Measurements from ENCODE around the gene CARMIL1.
"Not testable (repeated sequence)": the region's sequence is repeated elsewhere in the genome, so short reads cannot be mapped to it uniquely, and the experiment has no call there.

The CARMIL1 gene

DNA sequence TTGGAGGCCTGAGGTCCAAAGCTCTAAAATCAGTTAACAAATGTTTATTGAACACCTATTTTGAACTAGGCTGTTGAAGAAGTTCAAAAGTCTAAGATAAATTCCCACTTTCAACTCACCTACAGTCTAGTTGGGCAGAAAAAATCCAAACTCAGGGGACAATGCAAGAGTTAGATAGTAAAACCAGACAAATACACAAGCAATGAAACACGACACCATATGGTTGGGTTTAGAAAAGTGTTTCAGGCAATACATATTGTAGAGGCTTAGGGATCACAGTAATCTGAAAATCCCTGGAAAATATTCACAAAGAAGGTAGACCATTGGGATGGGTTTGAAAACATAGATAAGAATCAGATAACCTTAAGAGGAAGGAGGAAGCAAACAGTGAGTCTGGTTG, 1.3 kb upstream of the CARMIL1 start:
- no peak for DNase-seq (ENCODE audit: low read depth in 2 of 2)

DNA sequence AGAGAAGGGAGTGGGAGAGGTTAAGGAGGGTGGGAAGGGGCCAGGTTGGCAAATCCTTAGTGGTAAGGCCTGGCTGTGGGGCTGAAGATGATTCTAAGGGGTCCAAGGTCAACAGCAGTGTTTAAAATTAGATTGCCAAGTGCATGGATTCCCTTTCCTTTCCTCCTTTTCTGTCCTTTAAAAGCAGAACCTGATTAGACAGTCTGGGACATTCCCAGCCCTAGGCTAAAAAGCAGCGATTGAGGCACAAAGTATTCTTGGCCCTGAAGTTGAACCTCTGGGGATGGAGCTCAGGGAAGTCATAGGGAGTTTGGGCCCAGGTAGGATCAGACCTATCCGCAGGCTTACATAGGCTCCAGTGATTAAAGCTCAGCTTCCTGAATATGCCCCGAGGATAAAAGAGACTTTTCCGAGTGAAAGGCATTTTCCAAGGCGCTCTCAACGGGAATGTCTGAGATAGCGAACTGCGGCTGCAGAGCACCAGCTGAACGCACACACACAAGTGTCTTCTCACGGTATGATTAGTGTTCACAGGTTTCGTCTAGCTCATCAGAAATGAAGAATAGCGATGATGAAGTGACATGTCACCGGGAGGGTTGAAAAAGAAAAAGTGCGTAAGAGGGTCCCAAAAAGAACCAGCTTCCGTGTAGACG, 787 bp upstream of the CARMIL1 start:
- DNase-seq (ENCODE audit: low read depth in 2 of 2): no peak

DNA sequence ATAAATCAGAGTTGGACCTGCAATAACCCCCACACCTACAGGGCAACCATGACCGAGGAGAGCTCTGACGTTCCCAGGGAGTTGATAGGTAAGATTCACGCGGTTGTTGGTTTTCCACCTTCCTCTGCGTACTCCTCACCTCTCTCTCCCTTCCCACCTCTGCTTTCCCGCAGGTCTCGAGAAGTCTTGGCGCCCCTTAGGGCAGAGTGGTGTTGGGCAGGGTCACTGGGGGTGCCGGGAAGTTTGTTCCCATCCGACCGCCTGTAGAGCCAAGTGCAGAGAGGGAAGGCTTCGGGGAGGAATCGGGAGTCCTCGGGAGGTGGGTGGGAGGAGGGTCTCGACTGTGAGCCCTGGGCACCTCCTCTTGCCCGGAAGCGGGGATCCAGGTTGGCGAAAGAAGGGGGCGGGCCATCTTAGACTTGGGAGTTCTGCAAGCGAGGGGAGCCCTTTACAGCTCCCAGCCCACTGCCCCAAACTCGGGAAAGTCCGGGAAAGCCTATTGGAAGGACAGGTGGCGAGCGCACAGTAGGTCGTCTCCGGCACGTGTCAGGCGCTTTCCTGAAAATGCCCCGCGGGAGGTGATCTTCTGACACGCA, 672 bp downstream of the CARMIL1 start:
- DNase-seq (ENCODE audit: low read depth in 2 of 2): no peak

DNA sequence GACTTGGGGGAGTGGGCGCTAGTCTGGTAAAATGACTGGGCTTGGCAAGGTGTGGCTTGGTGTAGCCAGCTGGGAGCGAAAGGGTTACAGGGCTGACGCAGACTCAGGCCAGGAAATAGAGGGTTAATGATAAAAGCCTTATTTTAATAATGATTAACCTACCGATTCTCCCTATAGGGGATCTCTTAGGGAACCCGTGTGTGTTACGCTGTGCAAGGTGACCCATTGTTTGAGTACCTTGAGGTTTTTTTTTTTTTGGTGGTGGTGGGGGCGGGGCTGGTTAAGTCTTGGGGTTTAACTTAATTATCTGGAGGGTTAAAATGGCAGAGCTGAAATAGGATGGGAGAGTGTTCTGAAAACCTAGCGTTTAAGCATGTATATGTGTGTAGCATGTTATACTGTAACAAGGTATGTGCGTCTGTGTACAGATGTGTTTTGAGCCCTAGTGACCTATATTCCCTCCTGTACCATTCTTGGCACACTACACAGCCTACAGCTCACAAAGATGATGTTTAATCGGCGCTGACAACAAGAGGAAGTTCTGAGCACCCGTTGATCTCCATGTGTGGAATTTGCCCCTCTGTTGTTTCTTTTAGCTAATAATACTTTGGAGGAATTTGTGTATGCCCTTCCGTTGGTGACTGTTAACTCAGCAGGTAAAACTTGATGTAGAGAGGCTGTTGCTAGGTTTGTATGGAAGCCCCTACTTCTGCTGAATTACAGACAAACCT, 1.3 kb downstream of the CARMIL1 start:
- DNase-seq (ENCODE audit: low read depth in 2 of 2): no peak

DNA sequence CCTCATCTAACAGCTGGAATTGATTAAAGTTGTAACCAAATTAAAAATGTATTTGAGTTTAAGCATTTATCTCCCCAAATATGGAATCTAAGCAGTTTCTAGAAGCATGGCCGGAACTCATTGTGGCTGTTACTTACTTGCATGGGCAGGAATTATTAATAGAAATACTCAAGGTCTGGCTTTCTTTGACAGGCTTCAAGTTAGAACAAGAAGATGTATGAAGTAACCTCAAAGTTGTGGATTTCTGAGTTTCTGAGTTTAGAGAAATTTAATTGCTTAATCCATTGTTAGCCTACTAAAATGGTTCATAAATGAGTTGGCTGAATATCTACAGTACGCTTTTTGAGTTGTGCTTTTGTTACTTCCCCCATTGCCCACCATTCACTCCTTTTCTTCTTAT, 7.7 kb downstream of the CARMIL1 start:
- no peak for DNase-seq (ENCODE audit: low read depth in 2 of 2)

DNA sequence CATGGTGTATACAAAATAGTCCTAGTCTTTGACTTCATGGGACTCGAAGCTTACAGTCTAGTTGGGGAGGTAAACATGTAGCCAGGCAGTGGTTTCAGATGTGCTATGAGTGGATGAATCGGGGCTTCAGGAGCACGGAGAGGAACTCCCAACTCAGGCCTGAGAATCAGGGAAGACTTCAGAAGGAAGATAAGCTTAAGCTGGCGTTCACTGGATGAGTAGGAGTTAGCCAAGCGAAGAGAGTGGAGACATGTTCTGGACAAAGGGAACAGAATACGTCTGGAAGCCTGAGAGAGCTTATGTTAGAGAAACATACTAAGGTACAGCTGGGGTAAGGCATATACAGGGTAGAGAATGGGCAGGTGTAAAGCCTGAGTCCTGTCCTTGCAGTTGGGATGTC, 8.8 kb downstream of the CARMIL1 start:
- no peak for DNase-seq (ENCODE audit: low read depth in 2 of 2)

DNA sequence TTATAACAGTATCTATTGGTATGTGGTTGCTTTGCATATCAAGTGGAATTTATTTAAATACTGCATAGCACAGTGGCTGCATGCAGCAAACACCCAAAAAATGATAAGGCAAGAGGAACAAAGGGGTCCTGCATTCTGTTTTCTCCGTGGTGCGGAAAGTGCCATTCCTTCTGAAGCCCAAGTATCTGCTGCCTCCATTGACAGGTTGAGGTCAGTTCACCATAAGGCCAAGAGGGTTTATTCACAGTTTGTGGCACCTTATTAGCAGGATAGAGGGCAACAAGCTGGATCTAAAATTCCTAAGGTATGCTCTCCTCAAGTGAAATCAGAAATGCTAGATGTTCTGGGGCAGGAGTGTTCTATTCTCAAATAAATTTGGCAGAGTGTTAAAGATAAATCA, 9.3 kb downstream of the CARMIL1 start:
- no peak for DNase-seq (ENCODE audit: low read depth in 2 of 2)

DNA sequence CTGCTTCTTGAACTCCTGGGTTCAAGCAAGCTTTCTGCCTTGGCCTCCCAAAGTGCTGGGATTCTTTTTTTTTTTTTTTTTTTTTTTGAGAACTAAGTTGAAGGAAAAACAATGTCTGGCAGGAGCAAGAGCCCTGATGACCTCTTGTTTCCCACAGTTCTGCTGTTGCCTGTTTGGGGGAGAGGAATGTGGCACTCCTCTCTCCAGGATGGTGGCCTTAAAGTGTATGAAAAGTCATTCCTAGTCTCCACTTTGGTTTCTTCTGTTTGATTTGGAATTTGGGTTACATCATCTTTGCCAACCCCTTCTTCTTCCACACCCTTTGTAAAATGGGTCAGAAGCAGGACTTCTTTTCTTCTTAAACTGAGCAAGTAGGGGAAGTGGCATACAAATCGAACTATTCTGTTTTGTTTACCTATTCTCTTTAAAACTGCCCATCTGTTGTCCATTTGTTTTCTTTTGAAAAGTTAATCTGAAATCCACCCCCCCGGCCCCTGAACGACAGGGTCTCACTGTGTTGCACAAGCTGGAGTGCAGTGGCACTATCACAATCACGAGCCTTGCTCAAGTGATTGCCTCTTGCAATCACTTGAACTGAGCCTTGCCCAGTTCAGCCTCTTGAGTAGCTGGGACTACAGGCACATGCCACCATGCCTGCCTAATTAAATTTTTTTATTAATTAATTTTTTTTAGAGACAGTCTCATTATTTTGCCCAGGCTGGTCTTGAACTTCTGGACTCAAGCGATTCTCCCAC, 11.3 kb downstream of the CARMIL1 start:
- no peak for DNase-seq (ENCODE audit: low read depth in 2 of 2)

DNA sequence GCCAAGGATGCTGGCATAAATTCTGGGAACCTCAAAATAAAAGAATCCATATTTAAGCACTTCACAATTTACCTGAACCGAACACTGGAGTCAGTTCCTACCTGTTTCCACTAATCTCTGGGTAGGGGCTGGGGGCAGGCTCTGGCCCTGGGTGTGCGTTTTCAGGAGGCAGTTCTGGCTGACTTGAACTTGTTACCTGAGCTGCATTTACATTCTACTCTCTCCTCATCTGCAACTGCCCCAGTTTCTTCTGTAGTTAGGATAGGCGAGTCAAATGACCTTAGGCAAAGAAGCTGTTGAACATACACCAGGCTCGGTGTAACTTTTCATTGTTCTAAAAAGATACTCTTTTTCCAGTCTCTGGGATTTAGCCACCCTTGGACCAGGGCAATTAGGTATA, 13.2 kb downstream of the CARMIL1 start:
- DNase-seq (ENCODE audit: low read depth in 2 of 2): no peak

DNA sequence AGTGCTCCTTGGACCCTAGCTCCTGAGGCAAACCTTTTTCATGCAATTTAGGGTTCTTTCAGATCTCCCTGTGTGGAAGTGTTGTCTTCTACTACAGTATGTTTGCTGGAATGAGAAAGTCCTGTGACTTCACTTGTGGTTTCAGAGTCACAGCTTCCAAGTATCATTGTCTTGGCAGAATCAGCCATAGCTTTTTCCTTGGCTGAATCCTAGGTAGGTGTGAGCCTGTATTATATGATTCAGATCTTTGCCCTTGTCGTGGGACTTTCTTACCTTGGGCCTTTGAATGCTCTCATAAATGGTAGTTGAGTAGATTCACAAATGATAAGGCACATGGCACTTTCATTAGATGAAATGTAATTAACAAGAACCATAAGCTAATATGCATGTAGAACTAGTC, 16.5 kb downstream of the CARMIL1 start:
- DNase-seq (ENCODE audit: low read depth in 2 of 2): no peak

DNA sequence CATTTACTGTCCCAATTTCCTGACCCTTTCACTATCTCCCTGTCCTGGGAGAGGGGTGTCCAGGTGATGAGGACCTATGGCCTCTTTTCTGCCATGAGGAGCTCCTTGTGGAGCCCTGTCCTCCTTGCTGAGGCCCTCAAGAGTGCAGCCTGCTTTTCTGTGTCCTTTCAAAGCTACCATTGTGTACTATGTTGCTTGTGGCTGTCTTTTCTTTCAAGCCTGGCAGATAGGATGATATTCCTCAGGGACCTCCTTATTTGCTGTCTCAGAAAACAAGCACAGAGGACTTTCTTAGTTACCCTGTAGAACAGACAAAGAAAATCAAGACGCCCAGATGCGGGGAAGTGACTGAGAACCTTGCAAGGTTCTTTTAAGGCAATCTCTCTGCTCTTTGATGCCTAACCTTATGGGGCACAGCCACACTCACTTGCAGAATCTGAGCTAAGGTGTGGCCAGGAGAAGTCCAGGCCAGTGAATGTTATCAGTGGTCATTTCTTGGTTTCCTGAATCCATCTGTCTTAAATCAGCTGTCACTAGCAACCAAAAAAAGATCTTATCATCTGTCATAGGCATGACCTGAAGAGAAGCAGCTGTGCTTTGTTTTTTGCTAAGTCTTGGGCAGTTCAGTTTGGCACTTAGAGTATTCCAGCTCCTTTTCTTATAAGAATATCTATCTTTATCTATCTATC, 17.2 kb downstream of the CARMIL1 start:
- no peak for DNase-seq (ENCODE audit: low read depth in 2 of 2)

DNA sequence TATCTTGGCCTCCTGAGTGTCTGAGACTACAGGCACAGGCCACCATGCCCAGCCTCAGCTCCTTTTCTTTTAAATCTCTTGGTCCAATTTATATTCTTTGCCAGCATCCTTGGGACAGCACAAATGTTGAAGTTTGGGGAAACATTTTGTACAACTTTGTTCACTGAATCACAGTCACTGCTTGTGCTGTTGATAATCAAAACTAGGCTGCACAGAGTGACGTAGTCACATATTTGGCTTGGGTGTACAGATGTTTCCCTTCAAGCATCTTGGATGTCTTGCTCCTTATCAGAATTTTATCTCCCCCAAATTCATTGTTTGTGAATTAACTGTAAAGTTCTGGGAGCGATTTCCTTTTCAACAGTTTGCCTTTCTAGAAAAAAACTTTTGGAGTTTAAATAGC, 17.9 kb downstream of the CARMIL1 start:
- DNase-seq (ENCODE audit: low read depth in 2 of 2): no peak

DNA sequence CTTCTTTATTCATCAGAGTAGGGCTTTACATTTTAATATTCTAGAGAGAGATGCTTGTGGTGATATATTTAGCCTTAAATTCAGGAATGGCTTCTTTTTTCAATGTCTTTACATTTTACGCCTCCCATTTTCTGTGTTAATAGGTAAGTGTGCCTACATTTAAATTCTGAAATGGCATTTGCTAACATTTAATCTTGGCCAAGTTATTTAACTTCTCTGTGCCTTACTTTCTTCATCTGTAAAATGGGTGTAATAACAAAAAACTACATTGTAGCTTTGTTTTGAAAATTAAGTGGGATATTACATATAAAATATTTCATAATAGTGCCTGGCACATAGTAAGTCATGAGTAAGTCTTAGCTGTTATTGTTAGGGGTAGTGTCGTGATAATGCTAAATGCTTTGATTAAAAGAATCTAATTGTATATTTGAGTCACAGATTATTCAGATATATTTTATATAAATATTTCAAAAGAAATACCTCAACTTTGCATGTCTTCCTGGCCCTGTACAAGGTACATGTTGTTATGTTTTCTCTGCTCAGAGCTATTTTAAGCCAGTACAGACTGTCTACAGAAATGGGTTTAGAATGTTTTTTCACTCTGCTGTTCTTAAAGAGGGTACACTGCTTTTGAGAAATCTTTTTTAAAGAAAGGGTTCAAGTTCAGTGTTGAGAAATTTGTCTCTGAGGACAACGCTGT, 18.8 kb downstream of the CARMIL1 start:
- DNase-seq (ENCODE audit: low read depth in 2 of 2): no peak

DNA sequence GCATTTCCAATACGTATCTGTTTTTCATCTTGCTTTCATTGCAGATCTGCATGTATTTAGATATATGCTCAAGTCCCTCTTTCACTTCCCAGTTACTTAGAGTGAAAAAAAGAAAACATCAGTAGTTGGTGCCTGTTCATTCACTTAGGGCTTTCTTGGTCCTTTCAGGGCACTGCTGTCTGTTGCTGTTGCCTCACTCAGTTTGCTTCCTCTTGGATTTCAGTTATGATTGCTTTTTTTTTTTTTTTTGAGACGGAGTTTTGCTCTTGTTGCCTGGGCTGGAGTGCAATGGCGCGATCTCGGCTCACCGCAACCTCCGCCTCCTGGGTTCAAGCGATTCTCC, 19.3 kb downstream of the CARMIL1 start:
- DNase-seq (ENCODE audit: low read depth in 2 of 2): not testable (repeated sequence)

DNA sequence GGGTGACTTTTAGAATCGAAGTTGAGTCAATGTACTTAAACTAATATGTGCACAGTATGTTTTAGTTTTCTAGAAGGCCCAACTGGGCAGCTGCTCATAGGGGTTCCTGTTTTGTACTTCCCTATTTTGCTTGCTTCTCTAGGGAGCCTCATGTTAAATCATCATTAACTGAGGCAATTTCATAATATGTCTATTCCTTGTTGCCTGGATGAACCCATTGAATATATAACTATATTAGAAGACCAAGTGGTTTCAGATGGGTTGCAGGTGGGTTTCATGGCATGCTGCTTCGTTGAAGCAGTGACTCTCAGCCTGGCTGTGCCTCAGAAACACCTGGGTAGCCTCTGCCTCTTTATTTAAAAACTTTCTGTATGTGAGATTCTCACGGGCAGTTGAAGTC, 22.2 kb downstream of the CARMIL1 start:
- DNase-seq (ENCODE audit: low read depth in 2 of 2): no peak

DNA sequence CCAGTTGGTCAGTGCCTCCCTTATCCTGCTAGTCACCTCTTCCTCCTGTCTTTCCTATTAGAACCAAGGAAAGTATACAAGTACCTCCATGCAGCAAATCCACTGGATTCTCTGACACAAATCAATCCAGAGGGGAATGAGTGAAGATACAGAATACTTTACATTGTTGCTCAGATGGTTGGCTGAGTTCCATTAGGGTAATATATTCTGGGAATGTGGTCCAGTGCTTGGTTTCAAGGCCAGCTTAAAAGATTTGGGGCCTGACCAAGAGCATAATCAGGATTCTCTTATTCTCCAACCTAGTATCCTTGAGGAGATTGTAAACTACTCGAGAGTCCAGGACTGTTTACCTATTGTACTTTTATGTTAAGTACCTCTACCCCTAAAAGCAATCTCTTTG, 23.0 kb downstream of the CARMIL1 start:
- no peak for DNase-seq (ENCODE audit: low read depth in 2 of 2)

DNA sequence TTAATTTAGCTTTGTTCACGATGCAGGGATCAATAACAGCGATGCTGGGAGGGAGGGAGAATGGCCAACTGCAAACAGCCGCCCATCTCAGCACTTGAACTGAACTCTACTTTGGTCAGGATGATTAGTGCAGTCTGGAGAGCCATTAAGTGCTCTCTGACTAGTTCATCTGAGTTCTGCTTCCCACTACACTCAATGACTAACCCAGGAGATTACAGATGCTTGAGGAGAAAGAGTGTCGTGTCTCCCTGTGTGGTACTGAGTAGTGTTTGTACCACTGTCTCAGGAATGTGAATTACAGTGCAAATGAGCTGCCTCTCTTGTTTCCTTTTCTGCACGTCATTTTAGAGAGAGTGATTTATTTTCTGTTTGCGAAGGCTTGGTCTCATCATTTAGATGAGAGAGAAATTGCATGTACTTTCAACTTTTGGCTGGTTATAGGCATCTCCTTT, 23.5 kb downstream of the CARMIL1 start:
- DNase-seq (ENCODE audit: low read depth in 2 of 2): no peak

DNA sequence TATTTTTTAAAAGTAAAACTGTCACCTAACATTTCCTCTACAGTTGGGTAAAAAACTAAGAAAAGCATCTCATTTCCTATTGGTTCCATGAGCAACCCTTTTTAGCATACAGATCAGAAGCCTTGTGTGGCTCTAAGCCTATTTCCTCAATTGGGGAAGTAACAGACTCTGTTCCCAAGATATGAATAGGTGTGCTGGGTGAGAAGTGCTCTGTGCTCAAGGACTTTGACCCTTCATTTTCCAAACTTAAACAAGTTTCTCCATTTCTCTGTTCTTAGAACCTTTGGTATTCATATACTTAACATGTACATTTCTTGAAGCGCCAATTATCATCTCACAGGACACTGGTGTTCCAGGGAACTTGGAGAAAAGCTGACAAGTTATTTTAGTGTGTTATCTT, 24.1 kb downstream of the CARMIL1 start:
- DNase-seq (ENCODE audit: low read depth in 2 of 2): no peak

DNA sequence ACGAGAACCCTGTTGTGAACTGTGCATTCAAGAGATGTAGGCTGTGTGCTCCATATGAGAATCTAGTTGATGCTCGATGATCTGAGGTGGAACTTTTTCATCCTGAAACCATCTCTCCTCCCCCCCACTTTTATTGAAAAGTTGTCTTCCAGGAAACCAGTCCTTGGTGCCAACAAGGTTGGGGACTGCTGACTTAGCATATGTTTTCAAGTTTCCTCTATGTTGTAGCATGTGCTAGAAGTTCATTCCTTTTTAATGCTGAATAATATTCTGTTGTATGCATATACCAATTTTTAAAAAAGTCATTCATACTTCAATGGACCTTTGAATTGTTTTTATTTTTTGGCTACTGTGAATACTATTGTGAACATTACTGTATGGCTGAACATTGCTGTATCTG, 27.2 kb downstream of the CARMIL1 start:
- no peak for DNase-seq (ENCODE audit: low read depth in 2 of 2)

DNA sequence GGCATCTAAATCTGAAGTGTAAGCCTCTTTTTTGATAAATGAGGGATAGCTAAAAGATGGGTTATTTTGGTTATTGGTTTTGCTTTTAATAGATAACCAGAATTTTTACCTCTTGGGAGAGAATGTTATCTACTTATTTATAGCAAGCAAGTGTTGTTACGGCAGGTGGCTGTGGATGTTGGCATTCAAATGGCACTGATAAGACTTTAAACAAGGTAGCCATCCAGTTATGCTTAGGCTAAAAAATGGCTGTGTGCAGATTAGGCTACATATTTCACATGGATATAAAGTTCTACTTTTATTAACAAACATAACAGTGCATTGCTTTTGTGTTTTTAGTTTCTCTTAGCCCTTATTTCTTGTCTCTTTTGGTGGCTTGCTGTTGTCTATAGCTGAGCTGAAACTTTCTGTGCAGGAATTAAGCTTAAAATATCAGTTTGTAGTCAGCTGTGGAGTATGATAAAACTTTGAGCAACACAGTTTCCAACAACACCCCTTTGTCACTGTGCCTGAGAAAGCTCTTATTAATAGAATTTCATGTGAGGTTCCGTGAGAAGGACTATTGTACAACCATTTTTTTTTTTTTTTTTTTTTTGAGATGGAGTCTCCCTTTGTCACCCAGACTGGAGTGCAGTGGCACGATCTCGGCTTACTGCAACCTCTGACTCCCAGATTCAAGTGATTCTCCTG, 28.8 kb downstream of the CARMIL1 start:
- no peak for DNase-seq (ENCODE audit: low read depth in 2 of 2)

DNA sequence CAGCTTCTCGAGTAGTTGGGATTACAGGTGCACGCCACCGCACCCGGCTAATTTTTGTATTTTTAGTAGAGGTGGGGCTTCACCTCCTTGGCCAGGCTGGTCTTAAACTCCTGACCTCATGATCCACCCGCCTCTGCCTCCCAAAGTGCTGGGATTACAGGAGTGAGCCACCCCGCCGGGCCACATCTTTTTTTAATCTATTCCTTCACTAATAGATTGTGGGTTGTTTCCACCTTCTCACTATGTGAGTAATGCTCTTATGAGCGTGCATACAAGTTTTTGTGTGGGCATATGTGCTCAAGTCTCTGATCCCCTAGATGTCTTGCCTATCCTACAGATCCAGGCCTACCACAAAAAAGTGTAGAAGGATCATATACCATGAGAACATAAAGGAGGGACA, 30.7 kb downstream of the CARMIL1 start:
- no peak for DNase-seq (ENCODE audit: low read depth in 2 of 2)
